Activated CD8-positive, alpha-beta memory T cell treated with anti-CD3 and anti-CD28 coated beads, Interleukin-2, amount 50 U/mL, for 24 hours (primary cell): ENCODE data around the gene PRICKLE4.
"Not testable (repeated sequence)": the region's sequence is repeated elsewhere in the genome, so short reads cannot be mapped to it uniquely, and the experiment has no call there.

Experiments used
- DNase-seq: peaks from one replicate; pipeline ENCODE4 v3.0.0-alpha.2; 2020; ENCODE audit errors: extremely low read depth

The PRICKLE4 gene

GRCh38 chr6:41798901-41799558 lies 18.4 kb downstream of the PRICKLE4 start:
- DNase-seq = no peak

GRCh38 chr6:41799559-41799911 lies 19.0 kb downstream of the PRICKLE4 start:
- no peak for DNase-seq

GRCh38 chr6:41801380-41801779 lies 20.8 kb downstream of the PRICKLE4 start:
- DNase-seq = no peak

GRCh38 chr6:41805830-41806774 lies 25.5 kb downstream of the PRICKLE4 start:
- DNase-seq = no peak

GRCh38 chr6:41811095-41811494 lies 30.5 kb downstream of the PRICKLE4 start:
- DNase-seq = no peak

- not testable (repeated sequence) for DNase-seq
Measured at GRCh38 chr6:41811946-41812345, 31.4 kb downstream of the PRICKLE4 start.

- no peak for DNase-seq
Measured at GRCh38 chr6:41813469-41813868, 32.9 kb downstream of the PRICKLE4 start.

- DNase-seq = no peak
Measured at GRCh38 chr6:41813956-41814355, 33.4 kb downstream of the PRICKLE4 start.

- no peak for DNase-seq
Measured at GRCh38 chr6:41814629-41815028, 34.0 kb downstream of the PRICKLE4 start.

GRCh38 chr6:41815587-41815986 lies 35.0 kb downstream of the PRICKLE4 start:
- no peak for DNase-seq

- DNase-seq = no peak
Measured at GRCh38 chr6:41818271-41819054, 37.9 kb downstream of the PRICKLE4 start.

- no peak for DNase-seq
Measured at GRCh38 chr6:41821266-41821665, 40.7 kb downstream of the PRICKLE4 start.

GRCh38 chr6:41822021-41822420 lies 41.4 kb downstream of the PRICKLE4 start:
- no peak for DNase-seq

GRCh38 chr6:41823178-41823577 lies 42.6 kb downstream of the PRICKLE4 start:
- DNase-seq = no peak

GRCh38 chr6:41824571-41825569 lies 44.3 kb downstream of the PRICKLE4 start:
- no peak for DNase-seq

- no peak for DNase-seq
Measured at GRCh38 chr6:41826343-41827022, 45.9 kb downstream of the PRICKLE4 start.

GRCh38 chr6:41832263-41832662 lies 51.7 kb downstream of the PRICKLE4 start:
- DNase-seq = no peak

GRCh38 chr6:41836022-41836659 lies 55.6 kb downstream of the PRICKLE4 start:
- DNase-seq = no peak

- DNase-seq = no peak
Measured at GRCh38 chr6:41836660-41837052, 56.1 kb downstream of the PRICKLE4 start.
